ENCODE measurements around the gene PRND.

DNA sequence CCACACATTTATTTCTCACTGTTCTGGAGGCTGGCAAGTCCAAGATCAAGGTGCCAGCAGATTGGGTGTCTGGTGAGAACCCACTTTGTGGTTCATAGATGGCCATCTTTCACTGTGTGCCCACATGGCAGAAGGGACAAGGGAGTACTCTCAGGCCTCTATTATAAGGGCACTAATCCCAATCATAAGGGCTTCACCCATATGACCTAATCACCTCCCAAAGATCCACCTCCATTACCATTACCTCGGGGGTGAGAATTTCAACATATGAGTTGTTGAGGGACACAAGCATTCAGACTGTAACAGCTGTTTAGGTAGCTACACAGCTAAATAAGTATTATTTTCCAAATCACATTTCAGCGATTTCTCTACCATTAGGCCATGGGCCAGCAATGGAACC is 2.5 kb upstream of the PRND start:
- TF ChIP-seq PHF8 (IDR thresholded peaks at IDR 0.05; ENCODE audit: borderline replicate concordance, low read depth) (no peak), JUN (IDR thresholded peaks at IDR 0.05) (no peak)

Data from A549 (cell line).